ENCODE results near the gene PLD5. TPM values are rescaled to one million over a fixed set of nuclear protein-coding genes. Genes with fewer than 3 reads are reported as not detected.

The PLD5 gene
- total RNA-seq, 1 donor from 2014 or later, result not detected

DNA sequence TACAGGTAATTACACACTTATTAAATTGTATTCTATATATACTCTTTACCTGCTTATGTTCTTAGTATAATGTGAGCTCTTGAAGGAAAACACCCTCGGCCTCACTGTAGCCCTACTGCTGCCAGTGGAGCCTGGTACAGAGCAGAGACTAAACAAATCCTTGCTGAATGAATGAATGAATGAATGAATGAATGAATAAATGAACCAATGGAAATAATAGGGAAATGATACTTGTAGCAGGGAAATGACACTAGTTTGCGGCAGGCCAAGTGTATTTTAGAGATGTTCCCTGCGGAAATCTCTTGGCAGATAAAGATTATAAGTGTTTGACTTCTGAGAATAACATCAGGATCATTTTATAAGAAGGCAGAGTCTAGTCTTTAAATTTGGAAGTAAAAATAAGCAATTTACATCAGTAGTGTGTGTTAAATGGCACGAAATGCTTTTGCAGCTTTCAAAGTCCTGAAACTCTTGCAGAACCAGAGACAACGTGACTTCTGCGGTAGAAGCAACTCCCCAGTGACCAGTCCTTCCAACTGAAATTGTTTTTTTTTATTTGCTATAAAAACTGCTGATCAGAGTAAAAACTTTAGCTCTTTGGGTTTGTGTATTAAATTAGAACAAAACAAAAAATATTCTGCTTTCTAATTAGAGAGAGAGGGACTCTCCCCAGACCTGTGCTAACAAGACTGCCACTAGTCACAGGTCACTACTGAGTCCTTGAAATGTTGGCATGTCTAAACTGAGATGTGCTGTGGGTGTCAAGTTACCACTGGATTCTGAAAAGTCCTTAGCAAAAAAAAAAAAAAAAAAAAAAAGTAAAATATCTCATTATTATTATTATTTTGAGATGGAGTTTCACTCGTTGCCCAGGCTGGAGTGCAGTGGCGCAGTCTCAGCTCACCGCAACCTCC, 326.3 kb downstream of the PLD5 start:
- no peaks in the 10 kb centered on the region for H3K4me1 Mint-ChIP-seq
- H3K4me3 Mint-ChIP-seq, result no peak overlapping the region
- no peak for ATAC-seq (ENCODE audit: low read depth)
- no peaks in the 10 kb centered on the region for H3K9me3 Mint-ChIP-seq
- H3K36me3 Mint-ChIP-seq (ENCODE audit: low read depth), result no peaks in the 10 kb centered on the region
- H3K27ac Mint-ChIP-seq, result no peak overlapping the region
- POLR2A ChIA-PET, result no interaction called here
- no peak for DNase-seq
- TF ChIP-seq, protein P1, sequence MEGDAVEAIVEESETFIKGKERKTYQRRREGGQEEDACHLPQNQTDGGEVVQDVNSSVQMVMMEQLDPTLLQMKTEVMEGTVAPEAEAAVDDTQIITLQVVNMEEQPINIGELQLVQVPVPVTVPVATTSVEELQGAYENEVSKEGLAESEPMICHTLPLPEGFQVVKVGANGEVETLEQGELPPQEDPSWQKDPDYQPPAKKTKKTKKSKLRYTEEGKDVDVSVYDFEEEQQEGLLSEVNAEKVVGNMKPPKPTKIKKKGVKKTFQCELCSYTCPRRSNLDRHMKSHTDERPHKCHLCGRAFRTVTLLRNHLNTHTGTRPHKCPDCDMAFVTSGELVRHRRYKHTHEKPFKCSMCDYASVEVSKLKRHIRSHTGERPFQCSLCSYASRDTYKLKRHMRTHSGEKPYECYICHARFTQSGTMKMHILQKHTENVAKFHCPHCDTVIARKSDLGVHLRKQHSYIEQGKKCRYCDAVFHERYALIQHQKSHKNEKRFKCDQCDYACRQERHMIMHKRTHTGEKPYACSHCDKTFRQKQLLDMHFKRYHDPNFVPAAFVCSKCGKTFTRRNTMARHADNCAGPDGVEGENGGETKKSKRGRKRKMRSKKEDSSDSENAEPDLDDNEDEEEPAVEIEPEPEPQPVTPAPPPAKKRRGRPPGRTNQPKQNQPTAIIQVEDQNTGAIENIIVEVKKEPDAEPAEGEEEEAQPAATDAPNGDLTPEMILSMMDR (IDR thresholded peaks at IDR 0.05), result no peak
- CTCF ChIA-PET, result no interaction called here
- H3K27me3 Mint-ChIP-seq, result no peaks in the 10 kb centered on the region
- intact Hi-C loops (cut with micrococcal nuclease), result no loop called here

DNA sequence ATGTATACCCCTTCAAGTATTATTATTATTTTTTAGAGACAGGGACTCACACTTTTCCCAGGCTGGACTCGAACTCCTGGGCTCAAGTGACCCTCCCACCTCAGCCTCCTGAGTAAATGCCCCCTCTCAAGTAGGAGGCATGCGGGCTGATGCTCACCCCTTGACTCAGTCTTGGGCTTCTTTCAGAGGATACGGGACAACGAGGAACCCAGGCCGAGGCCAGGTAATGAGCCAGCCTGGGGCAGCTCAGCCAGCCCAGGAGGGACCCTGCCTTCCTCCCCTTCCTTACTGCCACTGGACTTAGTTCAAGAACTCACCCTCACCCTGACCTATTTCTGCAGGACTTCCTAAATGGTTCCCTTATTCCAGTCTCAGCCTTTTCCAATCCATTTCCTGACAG, 327.6 kb downstream of the PLD5 start:
- TF ChIP-seq, protein P1 (IDR thresholded peaks at IDR 0.05), result no peak
- intact Hi-C loops (cut with micrococcal nuclease), result no loop called here
- H3K36me3 Mint-ChIP-seq (ENCODE audit: low read depth), result no peaks in the 10 kb centered on the region
- no peaks in the 10 kb centered on the region for H3K4me1 Mint-ChIP-seq
- no peaks in the 10 kb centered on the region for H3K9me3 Mint-ChIP-seq
- no peak overlapping the region for H3K27ac Mint-ChIP-seq
- ATAC-seq (ENCODE audit: low read depth), result no peak
- ChIA-PET POLR2A (no interaction called here), CTCF (no interaction called here)
- H3K4me3 Mint-ChIP-seq, result no peak overlapping the region
- no peaks in the 10 kb centered on the region for H3K27me3 Mint-ChIP-seq
- DNase-seq, result no peak

DNA sequence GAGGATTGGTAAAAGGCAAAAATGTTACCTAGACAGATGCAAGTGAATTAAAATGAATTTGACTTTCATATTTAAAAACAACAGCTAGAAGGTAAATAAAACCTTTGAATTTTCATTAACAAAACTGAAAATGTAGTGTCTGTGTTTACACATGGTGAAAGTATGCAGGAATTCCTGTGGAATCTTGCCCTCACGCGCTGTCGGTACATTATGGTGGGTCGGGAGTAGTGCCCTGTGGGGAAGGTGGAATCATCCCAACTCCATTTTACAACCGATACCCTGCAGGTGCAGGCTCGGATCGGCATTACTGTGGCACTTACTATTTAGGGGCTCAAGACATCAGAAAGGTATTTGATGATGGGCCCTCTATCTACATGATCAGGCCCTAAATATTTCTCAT, 328.4 kb downstream of the PLD5 start:
- Mint-ChIP-seq H3K4me3 (no peak overlapping the region), H3K27me3 (no peaks in the 10 kb centered on the region), H3K36me3 (ENCODE audit: low read depth) (no peaks in the 10 kb centered on the region), H3K9me3 (no peaks in the 10 kb centered on the region), H3K27ac (no peak overlapping the region), H3K4me1 (no peaks in the 10 kb centered on the region)
- TF ChIP-seq, protein P1 (IDR thresholded peaks at IDR 0.05), result no peak
- intact Hi-C loops (cut with micrococcal nuclease), result no loop called here
- DNase-seq, result no peak
- POLR2A ChIA-PET, result no interaction called here
- CTCF ChIA-PET, result no interaction called here
- ATAC-seq (ENCODE audit: low read depth), result no peak

DNA sequence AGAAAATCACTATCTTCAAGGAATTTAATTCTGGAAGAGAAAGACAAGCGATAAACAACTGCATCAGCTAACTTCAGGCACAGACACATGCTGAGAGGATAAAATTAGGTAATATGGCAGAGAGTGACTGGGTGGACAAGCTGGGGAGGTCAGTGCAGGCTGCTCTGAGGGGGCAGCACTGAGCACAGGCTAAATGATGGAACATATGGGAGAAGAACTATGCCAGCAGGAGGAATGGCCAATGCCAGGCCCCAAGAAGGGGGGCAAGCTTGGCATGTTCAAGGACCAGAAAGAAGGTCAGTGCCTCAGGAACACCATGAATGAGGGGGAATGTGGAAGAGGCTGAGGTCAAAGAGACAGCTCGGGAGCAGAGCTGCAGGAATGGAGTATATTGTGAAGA, 334.9 kb downstream of the PLD5 start:
- H3K4me1 Mint-ChIP-seq, result no peaks in the 10 kb centered on the region
- no peak overlapping the region for H3K27ac Mint-ChIP-seq
- no peaks in the 10 kb centered on the region for H3K36me3 Mint-ChIP-seq (ENCODE audit: low read depth)
- TF ChIP-seq, protein P1 (IDR thresholded peaks at IDR 0.05), result no peak
- H3K9me3 Mint-ChIP-seq, result no peaks in the 10 kb centered on the region
- H3K27me3 Mint-ChIP-seq, result peaks cover 4% of the 10 kb centered on the region
- intact Hi-C loops (cut with micrococcal nuclease), result no loop called here
- ChIA-PET CTCF (no interaction called here), POLR2A (no interaction called here)
- no peak for DNase-seq
- no peak overlapping the region for H3K4me3 Mint-ChIP-seq
- ATAC-seq (ENCODE audit: low read depth), result no peak

DNA sequence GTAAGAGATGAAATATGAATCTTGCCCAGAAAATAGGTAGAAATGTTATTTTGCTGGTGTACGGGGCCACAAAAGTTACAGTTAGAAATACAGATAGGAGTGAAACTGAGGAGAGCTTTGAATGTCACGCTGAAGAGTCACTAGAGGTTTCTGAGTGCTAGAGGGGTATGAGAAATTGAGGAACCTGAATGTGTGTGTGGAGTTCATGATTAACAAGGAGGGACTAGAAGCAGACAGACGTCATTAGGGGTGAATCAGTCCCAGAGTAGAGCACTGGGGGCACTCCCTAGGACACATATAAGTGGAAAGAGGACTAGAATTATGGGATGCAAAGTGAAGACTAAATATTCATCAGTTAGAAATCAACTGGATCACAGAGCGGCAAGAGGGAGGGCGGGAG, 336.7 kb downstream of the PLD5 start:
- CTCF ChIA-PET, result no interaction called here

More for the DNA sequence above, 336.7 kb downstream of the PLD5 start:
- Mint-ChIP-seq H3K27me3 (peaks cover 4% of the 10 kb centered on the region), H3K27ac (no peak overlapping the region), H3K4me1 (no peaks in the 10 kb centered on the region), H3K9me3 (no peaks in the 10 kb centered on the region), H3K4me3 (no peak overlapping the region), H3K36me3 (ENCODE audit: low read depth) (no peaks in the 10 kb centered on the region)
- intact Hi-C loops (cut with micrococcal nuclease), result no loop called here
- ATAC-seq (ENCODE audit: low read depth) (no peak), DNase-seq (no peak)
- POLR2A ChIA-PET, result no interaction called here
- TF ChIP-seq, protein P1 (IDR thresholded peaks at IDR 0.05), result no peak

Measured in activated B cell treated with CpG ODN at 0.5 μM for 24 hours (primary cell).